Uterus (tissue), 2 donors: Measurements from ENCODE around the gene HCFC1R1.

ENCODE experiments used
- POLR2A ChIP-seq, 2 donors: fragments of 450-650 bp; IDR thresholded peaks; one replicate each; pipeline ENCODE4 v1.6.1; 2016; ENCODE audit warnings: antibody characterized with exemption in 2 of 2, mild to moderate bottlenecking in 1 of 2, moderate library complexity in 1 of 2
- TF ChIP-seq, protein P1 (sequence below), 4 experiments: fragments of 200-600 bp in 2 of 4; fragments of 450-650 bp in 2 of 4; sonication (generic) in 2 of 4; IDR thresholded peaks; one replicate each; pipeline ENCODE4 v1.5.1; 2016 to 2019; ENCODE audit warnings: antibody characterized with exemption in 4 of 4, mild to moderate bottlenecking in 2 of 4, moderate library complexity in 1 of 4

DNA sequence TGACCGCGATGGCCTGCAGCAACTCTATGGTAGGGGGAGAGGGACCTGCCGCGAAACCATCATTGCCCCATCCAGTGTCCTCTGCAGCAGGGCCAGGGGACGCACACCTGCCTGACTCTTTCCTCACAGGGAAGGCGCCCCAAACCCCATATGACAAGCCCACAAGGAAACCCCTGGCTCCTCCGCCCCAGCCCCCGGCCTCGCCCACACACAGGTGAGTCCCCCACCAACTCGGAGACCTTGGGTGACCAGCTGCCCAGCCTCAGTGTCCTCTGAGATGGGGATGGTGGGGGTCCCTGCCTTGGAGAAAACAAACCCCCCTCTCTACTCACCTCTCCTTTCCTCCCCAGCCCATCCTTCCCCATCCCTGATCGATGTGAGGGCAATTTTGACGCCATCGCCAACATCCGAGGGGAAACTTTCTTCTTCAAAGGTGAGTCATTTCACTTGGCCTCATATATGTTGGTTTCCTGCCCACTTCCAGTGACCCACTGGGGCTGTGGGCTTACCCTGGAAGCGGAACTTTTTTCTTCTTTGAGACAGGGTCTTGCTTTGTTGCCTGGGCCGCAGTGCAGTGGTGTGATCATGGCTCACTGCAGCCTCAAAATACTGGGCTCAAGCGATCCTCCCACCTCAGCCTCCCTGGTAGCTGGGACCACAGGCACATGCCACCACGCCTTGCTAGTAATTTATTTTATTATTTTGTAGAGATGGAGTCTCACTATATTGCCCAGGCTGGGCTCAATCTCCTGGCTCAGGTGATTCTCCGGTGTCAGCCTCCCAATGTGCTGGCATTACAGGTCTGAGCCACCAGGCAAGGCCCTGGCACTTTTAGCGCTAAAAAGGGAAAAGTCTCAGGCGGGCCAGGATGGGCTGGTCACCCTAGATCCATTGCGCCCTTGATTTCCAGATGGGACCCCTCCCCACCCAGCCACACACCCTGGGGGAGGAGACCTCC is 33.7 kb upstream of the HCFC1R1 start:
- TF ChIP-seq, protein P1, sequence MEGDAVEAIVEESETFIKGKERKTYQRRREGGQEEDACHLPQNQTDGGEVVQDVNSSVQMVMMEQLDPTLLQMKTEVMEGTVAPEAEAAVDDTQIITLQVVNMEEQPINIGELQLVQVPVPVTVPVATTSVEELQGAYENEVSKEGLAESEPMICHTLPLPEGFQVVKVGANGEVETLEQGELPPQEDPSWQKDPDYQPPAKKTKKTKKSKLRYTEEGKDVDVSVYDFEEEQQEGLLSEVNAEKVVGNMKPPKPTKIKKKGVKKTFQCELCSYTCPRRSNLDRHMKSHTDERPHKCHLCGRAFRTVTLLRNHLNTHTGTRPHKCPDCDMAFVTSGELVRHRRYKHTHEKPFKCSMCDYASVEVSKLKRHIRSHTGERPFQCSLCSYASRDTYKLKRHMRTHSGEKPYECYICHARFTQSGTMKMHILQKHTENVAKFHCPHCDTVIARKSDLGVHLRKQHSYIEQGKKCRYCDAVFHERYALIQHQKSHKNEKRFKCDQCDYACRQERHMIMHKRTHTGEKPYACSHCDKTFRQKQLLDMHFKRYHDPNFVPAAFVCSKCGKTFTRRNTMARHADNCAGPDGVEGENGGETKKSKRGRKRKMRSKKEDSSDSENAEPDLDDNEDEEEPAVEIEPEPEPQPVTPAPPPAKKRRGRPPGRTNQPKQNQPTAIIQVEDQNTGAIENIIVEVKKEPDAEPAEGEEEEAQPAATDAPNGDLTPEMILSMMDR (IDR thresholded peaks at IDR 0.05), result no peak
- TF ChIP-seq POLR2A (IDR thresholded peaks at IDR 0.05), result no peak
